Neural cell (in vitro differentiated cells): ENCODE results near the gene RAF1.

ENCODE experiments used
- EP300 ChIP-seq: fragments of 450-650 bp; conservative IDR thresholded peaks from 2 replicates; pipeline ENCODE4 v1.6.1; 2014; ENCODE audit warnings: antibody characterized with exemption, mild to moderate bottlenecking, moderate library complexity; ENCODE audit not compliant: poor library complexity, severe bottlenecking
- EZH2 ChIP-seq: fragments of 200-600, 300-800 bp; shearing (Covaris generic), sonication (generic); IDR thresholded peaks from 2 replicates; pipeline ENCODE4 v1.6.1; 2014; ENCODE audit warnings: antibody characterized with exemption, low read length, borderline replicate concordance, mild to moderate bottlenecking; ENCODE audit not compliant: insufficient read depth, poor library complexity, severe bottlenecking
- MXI1 ChIP-seq: fragments of 450-650 bp; conservative IDR thresholded peaks from 2 replicates; pipeline ENCODE4 v1.6.1; 2014; ENCODE audit warnings: antibody characterized with exemption, mild to moderate bottlenecking; ENCODE audit not compliant: poor library complexity, severe bottlenecking
- POLR2AphosphoS5 ChIP-seq: IDR thresholded peaks from 2 replicates; pipeline ENCODE4 v1.6.1; 2012
- RAD21 ChIP-seq: fragments of 450-650 bp; conservative IDR thresholded peaks from 2 replicates; pipeline ENCODE4 v1.6.1; 2014; ENCODE audit warnings: antibody characterized with exemption, mild to moderate bottlenecking, moderate library complexity
- SMC3 ChIP-seq: fragments of 450-650 bp; conservative IDR thresholded peaks from 2 replicates; pipeline ENCODE4 v1.6.1; 2014; ENCODE audit warnings: antibody characterized with exemption, mild to moderate bottlenecking, moderate library complexity; ENCODE audit not compliant: poor library complexity
- TAF1 ChIP-seq: IDR thresholded peaks from 2 replicates; pipeline ENCODE4 v1.6.1; 2012; ENCODE audit warnings: low read depth
- TF ChIP-seq, protein P1 (sequence below): fragments of 450-650 bp; IDR thresholded peaks from 2 replicates; pipeline ENCODE4 v1.5.1; 2014; ENCODE audit warnings: antibody characterized with exemption, mild to moderate bottlenecking, moderate library complexity; ENCODE audit not compliant: poor library complexity, severe bottlenecking
- TF ChIP-seq, protein P2 (sequence below): IDR thresholded peaks from 2 replicates; pipeline ENCODE4 v1.6.1; 2012; ENCODE audit warnings: borderline replicate concordance

DNA sequence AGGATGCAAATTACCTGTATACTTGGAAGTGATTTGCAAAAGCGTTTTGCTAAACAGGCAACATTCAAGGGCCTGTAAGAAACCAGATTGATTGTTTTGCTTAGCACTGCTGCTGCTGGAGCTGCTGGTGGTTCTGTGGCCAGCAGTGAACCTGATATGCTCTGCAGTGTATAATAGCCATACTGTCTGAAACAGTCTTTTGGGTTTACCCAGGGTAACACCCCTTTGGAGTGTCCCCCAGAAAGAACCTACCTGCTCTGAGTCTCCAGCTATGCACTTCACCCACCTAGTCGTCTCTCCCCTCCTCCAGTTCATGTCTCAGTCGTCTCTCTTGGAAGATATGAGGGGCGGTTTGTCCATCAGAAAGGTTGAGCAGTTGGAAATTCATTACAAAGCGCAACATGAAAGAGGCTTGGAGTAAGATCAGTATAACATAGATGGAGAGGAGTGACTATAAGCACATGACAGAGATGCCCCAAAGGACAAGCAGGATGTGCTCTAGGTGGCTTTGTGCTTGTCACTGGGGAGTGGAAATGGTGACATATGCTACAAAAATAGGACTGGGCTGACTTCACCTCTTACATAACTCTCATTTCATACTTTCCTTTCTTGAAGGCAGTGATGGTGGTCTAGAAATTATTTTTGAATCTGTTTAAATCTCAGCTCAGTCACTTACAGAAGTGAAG, 103.3 kb downstream of the RAF1 start:
- no peak for TF ChIP-seq TAF1
- TF ChIP-seq, protein P1, sequence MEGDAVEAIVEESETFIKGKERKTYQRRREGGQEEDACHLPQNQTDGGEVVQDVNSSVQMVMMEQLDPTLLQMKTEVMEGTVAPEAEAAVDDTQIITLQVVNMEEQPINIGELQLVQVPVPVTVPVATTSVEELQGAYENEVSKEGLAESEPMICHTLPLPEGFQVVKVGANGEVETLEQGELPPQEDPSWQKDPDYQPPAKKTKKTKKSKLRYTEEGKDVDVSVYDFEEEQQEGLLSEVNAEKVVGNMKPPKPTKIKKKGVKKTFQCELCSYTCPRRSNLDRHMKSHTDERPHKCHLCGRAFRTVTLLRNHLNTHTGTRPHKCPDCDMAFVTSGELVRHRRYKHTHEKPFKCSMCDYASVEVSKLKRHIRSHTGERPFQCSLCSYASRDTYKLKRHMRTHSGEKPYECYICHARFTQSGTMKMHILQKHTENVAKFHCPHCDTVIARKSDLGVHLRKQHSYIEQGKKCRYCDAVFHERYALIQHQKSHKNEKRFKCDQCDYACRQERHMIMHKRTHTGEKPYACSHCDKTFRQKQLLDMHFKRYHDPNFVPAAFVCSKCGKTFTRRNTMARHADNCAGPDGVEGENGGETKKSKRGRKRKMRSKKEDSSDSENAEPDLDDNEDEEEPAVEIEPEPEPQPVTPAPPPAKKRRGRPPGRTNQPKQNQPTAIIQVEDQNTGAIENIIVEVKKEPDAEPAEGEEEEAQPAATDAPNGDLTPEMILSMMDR: no peak
- TF ChIP-seq POLR2AphosphoS5: no peak
- no peak for TF ChIP-seq EZH2
- TF ChIP-seq, protein P2, sequence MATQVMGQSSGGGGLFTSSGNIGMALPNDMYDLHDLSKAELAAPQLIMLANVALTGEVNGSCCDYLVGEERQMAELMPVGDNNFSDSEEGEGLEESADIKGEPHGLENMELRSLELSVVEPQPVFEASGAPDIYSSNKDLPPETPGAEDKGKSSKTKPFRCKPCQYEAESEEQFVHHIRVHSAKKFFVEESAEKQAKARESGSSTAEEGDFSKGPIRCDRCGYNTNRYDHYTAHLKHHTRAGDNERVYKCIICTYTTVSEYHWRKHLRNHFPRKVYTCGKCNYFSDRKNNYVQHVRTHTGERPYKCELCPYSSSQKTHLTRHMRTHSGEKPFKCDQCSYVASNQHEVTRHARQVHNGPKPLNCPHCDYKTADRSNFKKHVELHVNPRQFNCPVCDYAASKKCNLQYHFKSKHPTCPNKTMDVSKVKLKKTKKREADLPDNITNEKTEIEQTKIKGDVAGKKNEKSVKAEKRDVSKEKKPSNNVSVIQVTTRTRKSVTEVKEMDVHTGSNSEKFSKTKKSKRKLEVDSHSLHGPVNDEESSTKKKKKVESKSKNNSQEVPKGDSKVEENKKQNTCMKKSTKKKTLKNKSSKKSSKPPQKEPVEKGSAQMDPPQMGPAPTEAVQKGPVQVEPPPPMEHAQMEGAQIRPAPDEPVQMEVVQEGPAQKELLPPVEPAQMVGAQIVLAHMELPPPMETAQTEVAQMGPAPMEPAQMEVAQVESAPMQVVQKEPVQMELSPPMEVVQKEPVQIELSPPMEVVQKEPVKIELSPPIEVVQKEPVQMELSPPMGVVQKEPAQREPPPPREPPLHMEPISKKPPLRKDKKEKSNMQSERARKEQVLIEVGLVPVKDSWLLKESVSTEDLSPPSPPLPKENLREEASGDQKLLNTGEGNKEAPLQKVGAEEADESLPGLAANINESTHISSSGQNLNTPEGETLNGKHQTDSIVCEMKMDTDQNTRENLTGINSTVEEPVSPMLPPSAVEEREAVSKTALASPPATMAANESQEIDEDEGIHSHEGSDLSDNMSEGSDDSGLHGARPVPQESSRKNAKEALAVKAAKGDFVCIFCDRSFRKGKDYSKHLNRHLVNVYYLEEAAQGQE: no peak
- TF ChIP-seq EP300: no peak
- TF ChIP-seq MXI1: no peak
- no peak for TF ChIP-seq RAD21
- TF ChIP-seq SMC3: no peak
